GM12872 (cell line): Measurements from ENCODE around the gene WDR70.

Experiments
- CTCF ChIP-seq: IDR thresholded peaks from 3 replicates; pipeline ENCODE4 v1.5.1; 2011; ENCODE audit warnings: low read depth, mild to moderate bottlenecking, low read length, moderate library complexity; ENCODE audit not compliant: insufficient read depth

The WDR70 gene

GRCh38 chr5:37400501-37400900 is 21.4 kb downstream of the WDR70 start:
- no peak for TF ChIP-seq CTCF

GRCh38 chr5:37412515-37412914 is 33.4 kb downstream of the WDR70 start:
- TF ChIP-seq CTCF, result no peak

GRCh38 chr5:37417347-37417746 is 38.2 kb downstream of the WDR70 start:
- no peak for TF ChIP-seq CTCF

- TF ChIP-seq CTCF, result no peak
Measured at GRCh38 chr5:37424441-37424840, 45.3 kb downstream of the WDR70 start.

- no peak for TF ChIP-seq CTCF
Measured at GRCh38 chr5:37428044-37428443, 48.9 kb downstream of the WDR70 start.

GRCh38 chr5:37435261-37435660 is 56.1 kb downstream of the WDR70 start:
- TF ChIP-seq CTCF, result no peak

GRCh38 chr5:37436146-37436934 is 57.2 kb downstream of the WDR70 start:
- no peak for TF ChIP-seq CTCF
